Measurements from ENCODE around the gene ZNF772. TPM values are rescaled to one million over a fixed set of nuclear protein-coding genes. Genes with fewer than 3 reads are reported as not detected.

Gene ZNF772
- total and polyA plus RNA-seq, 2 of the 8 experiments (the other 6 are each of a cell fraction or from before 2014, with no cell fraction given) = 4.0 to 15.2 TPM

- no peak overlapping the region for H4K91ac ChIP-seq (replicated peaks; ENCODE audit: insufficient read length, low read length)
- no peaks in the 10 kb centered on the region for H3K79me2 ChIP-seq (ENCODE audit: control insufficient read depth in 1 of 2, insufficient read depth in 2 of 2, low read length in 2 of 2)
- H2BK120ac ChIP-seq (replicated peaks; ENCODE audit: low read depth, low read length) = no peak overlapping the region
- 71% methylated on average over 5 of the region's 5 CpGs; no CpG with 5 or more reads in 1 of the 2 experiments for WGBS, 2 experiments (ENCODE audit: extremely low coverage in 1 of 2, insufficient coverage in 1 of 2, insufficient read length in 1 of 2, insufficient replicate concordance in 2 of 2, low coverage in 1 of 2, low lambda C conversion rate in 2 of 2, missing lambda C conversion rate in 1 of 2)
- no peaks in the 10 kb centered on the region for H3K23me2 ChIP-seq (ENCODE audit: low read depth, low read length)
- no peak overlapping the region for H3K9ac ChIP-seq (replicated peaks in 1 of 4; ENCODE audit: extremely low read depth in 1 of 4, low read depth in 3 of 4, low read length in 3 of 4)
- no peak overlapping the region for H3K23ac ChIP-seq (ENCODE audit: insufficient read length)
- H3K27me3 ChIP-seq (replicated peaks in 1 of 4; ENCODE audit: control insufficient read depth in 3 of 4, extremely low read depth in 1 of 4, insufficient read depth in 3 of 4, low read length in 3 of 4) = no peaks in the 10 kb centered on the region
- no peak overlapping the region for H3K14ac ChIP-seq (ENCODE audit: insufficient read length)
- no peak overlapping the region for H2BK5ac ChIP-seq (ENCODE audit: low read depth, low read length)
- H3K4me3 ChIP-seq (ENCODE audit: extremely low read depth in 1 of 4, insufficient read depth in 2 of 4, low read depth in 3 of 4, low read length in 4 of 4) = no peak overlapping the region
- H3K18ac ChIP-seq (ENCODE audit: extremely low read depth, low read length) = no peak overlapping the region
- H4K5ac ChIP-seq (ENCODE audit: insufficient read length, low read depth, low read length) = no peak overlapping the region
- DNase-seq (ENCODE audit: low read depth in 1 of 2, low spot score in 2 of 2) = peak in 1 of 2 experiments; percentile 56
- H2BK20ac ChIP-seq (ENCODE audit: low read length) = no peak overlapping the region
- no peak overlapping the region for H4K8ac ChIP-seq (ENCODE audit: extremely low read depth, insufficient read depth, low read length)
- H2AK5ac ChIP-seq (ENCODE audit: low read depth, low read length) = no peak overlapping the region
- H3K9me3 ChIP-seq (ENCODE audit: insufficient read depth in 2 of 2, low read depth in 1 of 2, low read length in 1 of 2) = peaks cover 34 to 37% of the 10 kb centered on the region in 2 experiments
- no peaks in the 10 kb centered on the region for H3K4me1 ChIP-seq (replicated peaks in 1 of 4; ENCODE audit: control insufficient read depth in 3 of 4, insufficient read depth in 4 of 4, low read length in 3 of 4)
- no peak overlapping the region for H3K27ac ChIP-seq (ENCODE audit: low read depth, low read length)
- no peak overlapping the region for H3K4ac ChIP-seq (replicated peaks; ENCODE audit: insufficient read length, low read depth, low read length)
- FAIRE-seq = peak; percentile 52
- H3K79me1 ChIP-seq (ENCODE audit: low read depth, low read length) = no peaks in the 10 kb centered on the region
- no peaks in the 10 kb centered on the region for H4K20me1 ChIP-seq (replicated peaks in 1 of 2; ENCODE audit: control insufficient read depth in 1 of 2, insufficient read depth in 2 of 2, low read length in 2 of 2)
- ChIA-PET POLR2A (ENCODE audit: partially characterized antibody) (interaction anchor here (1.1 to 1.5 kb wide), 2 partner anchors 28 to 217 kb away, joined by 3 to 4 read pairs; partner anchors contain the start of gene ZNF551), CTCF (ENCODE audit: partially characterized antibody) (interaction anchor here (0.8 to 1.7 kb wide), 6 partner anchors 10 to 438 kb away, joined by 3 to 10 read pairs (median 4); partner anchors contain the start of genes ZNF552 and ZNF772)
- no peak overlapping the region for H2AFZ ChIP-seq (ENCODE audit: low read length)
- no peak overlapping the region for H3K56ac ChIP-seq (replicated peaks; ENCODE audit: insufficient read length, low read depth, low read length)
- H3K36me3 ChIP-seq (ENCODE audit: control insufficient read depth in 2 of 4, insufficient read depth in 4 of 4, low read length in 3 of 4) = peaks cover 0 to 22% (median 0%) of the 10 kb centered on the region in 4 experiments; a peak in 4 of 8 replicates
- no peak overlapping the region for H3K4me2 ChIP-seq (ENCODE audit: insufficient read depth in 1 of 2, low read depth in 2 of 2, low read length in 2 of 2)
- H2BK15ac ChIP-seq (ENCODE audit: low read length) = no peak overlapping the region
- no peak overlapping the region for H2BK12ac ChIP-seq (ENCODE audit: low read depth, low read length)
- TF ChIP-seq KDM5A (IDR thresholded peaks at IDR 0.05; ENCODE audit: low read length) (no peak), GTF2F1 (IDR thresholded peaks at IDR 0.05; ENCODE audit: borderline replicate concordance, low read depth, low read length) (0 out of 2 replicates have a peak, but pooled peaks have one; percentile 57), RAD21 (IDR thresholded peaks at IDR 0.05 in 1 of 2, conservative IDR thresholded peaks at IDR 0.05 in 1 of 2; ENCODE audit: low read depth in 2 of 2, low read length in 2 of 2) (peak; percentile 83 to 84), CBX5 (IDR thresholded peaks at IDR 0.05; ENCODE audit: low read depth, low read length) (no peak), POLR2A (IDR thresholded peaks at IDR 0.05; ENCODE audit: control extremely low read depth in 1 of 2, low read depth in 2 of 2, low read length in 2 of 2) (no peak), BCL11A (IDR thresholded peaks at IDR 0.05; ENCODE audit: low read depth in 2 of 2, low read length in 2 of 2) (no peak), EZH2 (IDR thresholded peaks at IDR 0.05; ENCODE audit: low read depth, low read length, severe bottlenecking) (no peak), JUND (IDR thresholded peaks at IDR 0.05; ENCODE audit: low read length) (no peak)
- TF ChIP-seq, protein P1, sequence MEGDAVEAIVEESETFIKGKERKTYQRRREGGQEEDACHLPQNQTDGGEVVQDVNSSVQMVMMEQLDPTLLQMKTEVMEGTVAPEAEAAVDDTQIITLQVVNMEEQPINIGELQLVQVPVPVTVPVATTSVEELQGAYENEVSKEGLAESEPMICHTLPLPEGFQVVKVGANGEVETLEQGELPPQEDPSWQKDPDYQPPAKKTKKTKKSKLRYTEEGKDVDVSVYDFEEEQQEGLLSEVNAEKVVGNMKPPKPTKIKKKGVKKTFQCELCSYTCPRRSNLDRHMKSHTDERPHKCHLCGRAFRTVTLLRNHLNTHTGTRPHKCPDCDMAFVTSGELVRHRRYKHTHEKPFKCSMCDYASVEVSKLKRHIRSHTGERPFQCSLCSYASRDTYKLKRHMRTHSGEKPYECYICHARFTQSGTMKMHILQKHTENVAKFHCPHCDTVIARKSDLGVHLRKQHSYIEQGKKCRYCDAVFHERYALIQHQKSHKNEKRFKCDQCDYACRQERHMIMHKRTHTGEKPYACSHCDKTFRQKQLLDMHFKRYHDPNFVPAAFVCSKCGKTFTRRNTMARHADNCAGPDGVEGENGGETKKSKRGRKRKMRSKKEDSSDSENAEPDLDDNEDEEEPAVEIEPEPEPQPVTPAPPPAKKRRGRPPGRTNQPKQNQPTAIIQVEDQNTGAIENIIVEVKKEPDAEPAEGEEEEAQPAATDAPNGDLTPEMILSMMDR (IDR thresholded peaks at IDR 0.05; ENCODE audit: control extremely low read depth in 1 of 3, insufficient read depth in 1 of 3, low read depth in 1 of 3, low read length in 3 of 3) = peak in 2 of 3 experiments; percentile 57 to 74; a peak in 3 of 4 replicates
Observed at GRCh38 chr19:57465680-57466381, 11.5 kb downstream of the ZNF772 start.

Measured in H1 (cell line).